ENCODE measurements around the gene HMGB1.
A peak's percentile ranks its signal among the peaks of the same experiment; 100 is the strongest.
"Not testable (repeated sequence)": the region's sequence is repeated elsewhere in the genome, so short reads cannot be mapped to it uniquely, and the experiment has no call there.

DNA sequence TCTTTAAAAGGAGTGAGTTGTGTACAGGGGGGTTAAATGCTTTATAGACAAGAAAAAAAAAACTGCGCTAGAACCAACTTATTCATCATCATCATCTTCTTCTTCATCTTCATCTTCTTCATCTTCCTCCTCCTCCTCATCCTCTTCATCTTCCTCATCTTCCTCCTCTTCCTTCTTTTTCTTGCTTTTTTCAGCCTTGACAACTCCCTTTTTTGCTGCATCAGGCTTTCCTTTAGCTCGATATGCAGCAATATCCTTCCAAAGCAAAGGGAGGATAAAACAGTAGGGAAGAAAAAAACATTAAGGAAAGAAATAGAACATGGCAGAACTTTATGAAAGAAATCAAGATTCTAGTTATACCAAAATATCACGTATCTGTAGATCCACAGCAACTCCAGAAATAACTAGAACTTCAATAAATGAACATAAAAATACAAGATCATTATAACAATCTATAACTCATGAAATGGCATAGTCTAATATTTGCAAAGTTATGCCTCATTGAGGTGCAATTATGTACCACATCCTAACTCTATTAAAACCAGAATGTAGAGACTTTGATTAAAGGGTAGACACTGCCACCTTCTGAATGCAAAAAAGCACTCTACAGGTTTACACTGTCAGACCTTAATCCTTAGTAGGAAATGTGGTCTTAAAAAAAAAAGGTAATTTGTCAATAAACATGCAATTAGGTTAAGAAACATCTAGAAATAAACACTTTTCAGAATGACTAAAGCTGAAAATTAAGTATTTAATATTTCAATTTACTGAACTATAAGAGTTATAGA is 4.3 kb downstream of the HMGB1 start:
- TF ChIP-seq, protein P1, sequence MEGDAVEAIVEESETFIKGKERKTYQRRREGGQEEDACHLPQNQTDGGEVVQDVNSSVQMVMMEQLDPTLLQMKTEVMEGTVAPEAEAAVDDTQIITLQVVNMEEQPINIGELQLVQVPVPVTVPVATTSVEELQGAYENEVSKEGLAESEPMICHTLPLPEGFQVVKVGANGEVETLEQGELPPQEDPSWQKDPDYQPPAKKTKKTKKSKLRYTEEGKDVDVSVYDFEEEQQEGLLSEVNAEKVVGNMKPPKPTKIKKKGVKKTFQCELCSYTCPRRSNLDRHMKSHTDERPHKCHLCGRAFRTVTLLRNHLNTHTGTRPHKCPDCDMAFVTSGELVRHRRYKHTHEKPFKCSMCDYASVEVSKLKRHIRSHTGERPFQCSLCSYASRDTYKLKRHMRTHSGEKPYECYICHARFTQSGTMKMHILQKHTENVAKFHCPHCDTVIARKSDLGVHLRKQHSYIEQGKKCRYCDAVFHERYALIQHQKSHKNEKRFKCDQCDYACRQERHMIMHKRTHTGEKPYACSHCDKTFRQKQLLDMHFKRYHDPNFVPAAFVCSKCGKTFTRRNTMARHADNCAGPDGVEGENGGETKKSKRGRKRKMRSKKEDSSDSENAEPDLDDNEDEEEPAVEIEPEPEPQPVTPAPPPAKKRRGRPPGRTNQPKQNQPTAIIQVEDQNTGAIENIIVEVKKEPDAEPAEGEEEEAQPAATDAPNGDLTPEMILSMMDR (conservative IDR thresholded peaks at IDR 0.05 in 1 of 2, IDR thresholded peaks at IDR 0.05 in 1 of 2; ENCODE audit: extremely low read depth in 1 of 2, insufficient read depth in 1 of 2, low read depth in 1 of 2, low read length in 2 of 2) = peak; percentile 37 to 65
- not testable (repeated sequence) for TF ChIP-seq EZH2 (IDR thresholded peaks at IDR 0.05; ENCODE audit: borderline replicate concordance, low read length)

Data from mammary epithelial cell (primary cell).